ENCODE results near the gene ANP32E. TPM values are rescaled to one million over a fixed set of nuclear protein-coding genes. Genes with fewer than 3 reads are reported as not detected.

ANP32E gene
- total RNA-seq, 1 experiment from 2014 or later, result 95.1 TPM

DNA sequence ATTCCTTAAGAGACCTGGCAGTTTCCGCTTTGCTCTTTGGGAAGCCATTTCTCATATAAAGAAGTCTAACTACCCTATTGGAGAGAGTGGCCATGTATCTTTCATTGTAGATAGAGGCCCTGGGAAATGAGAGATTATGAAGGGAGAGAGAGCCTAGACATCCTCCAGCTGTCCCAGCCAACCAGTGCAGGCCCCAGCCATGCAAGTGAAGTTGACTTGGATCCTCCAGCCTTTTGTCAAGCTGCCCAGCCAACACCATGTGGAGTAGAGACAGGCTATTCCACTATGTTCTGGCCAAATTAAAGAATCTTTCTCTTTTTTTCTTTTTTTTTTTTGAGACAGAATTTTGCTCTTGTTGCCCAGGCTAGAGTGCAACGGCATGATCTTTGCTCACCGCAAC is 7.1 kb upstream of the ANP32E start:
- H3K4me3 ChIP-seq (replicated peaks in 1 of 2; ENCODE audit: low read depth in 1 of 2, low read length in 2 of 2), result no peak overlapping the region
- ChIA-PET RAD21 (ENCODE audit: low non-redundant PET in 1 of 2, low total read pairs in 2 of 2, uncharacterized antibody in 2 of 2, unreplicated experiment in 2 of 2) (no interaction called here), POLR2A (no interaction called here), CTCF (no interaction called here)
- no peaks in the 10 kb centered on the region for H3K4me1 ChIP-seq (ENCODE audit: control insufficient read depth in 1 of 2, insufficient read depth in 2 of 2, low read length in 2 of 2)
- DNase-seq (ENCODE audit: low read depth, low spot score) (no peak), ATAC-seq (no peak)
- TF ChIP-seq YY1 (IDR thresholded peaks at IDR 0.05; ENCODE audit: extremely low read depth, insufficient replicate concordance, low read depth, low read length), result no peak
- TF ChIP-seq SRF (IDR thresholded peaks at IDR 0.05; ENCODE audit: low read depth), result no peak
- TF ChIP-seq JUND (IDR thresholded peaks at IDR 0.05), result no peak
- no peak for TF ChIP-seq CBX3 (IDR thresholded peaks at IDR 0.05; ENCODE audit: low read depth)
- TF ChIP-seq, protein P1, sequence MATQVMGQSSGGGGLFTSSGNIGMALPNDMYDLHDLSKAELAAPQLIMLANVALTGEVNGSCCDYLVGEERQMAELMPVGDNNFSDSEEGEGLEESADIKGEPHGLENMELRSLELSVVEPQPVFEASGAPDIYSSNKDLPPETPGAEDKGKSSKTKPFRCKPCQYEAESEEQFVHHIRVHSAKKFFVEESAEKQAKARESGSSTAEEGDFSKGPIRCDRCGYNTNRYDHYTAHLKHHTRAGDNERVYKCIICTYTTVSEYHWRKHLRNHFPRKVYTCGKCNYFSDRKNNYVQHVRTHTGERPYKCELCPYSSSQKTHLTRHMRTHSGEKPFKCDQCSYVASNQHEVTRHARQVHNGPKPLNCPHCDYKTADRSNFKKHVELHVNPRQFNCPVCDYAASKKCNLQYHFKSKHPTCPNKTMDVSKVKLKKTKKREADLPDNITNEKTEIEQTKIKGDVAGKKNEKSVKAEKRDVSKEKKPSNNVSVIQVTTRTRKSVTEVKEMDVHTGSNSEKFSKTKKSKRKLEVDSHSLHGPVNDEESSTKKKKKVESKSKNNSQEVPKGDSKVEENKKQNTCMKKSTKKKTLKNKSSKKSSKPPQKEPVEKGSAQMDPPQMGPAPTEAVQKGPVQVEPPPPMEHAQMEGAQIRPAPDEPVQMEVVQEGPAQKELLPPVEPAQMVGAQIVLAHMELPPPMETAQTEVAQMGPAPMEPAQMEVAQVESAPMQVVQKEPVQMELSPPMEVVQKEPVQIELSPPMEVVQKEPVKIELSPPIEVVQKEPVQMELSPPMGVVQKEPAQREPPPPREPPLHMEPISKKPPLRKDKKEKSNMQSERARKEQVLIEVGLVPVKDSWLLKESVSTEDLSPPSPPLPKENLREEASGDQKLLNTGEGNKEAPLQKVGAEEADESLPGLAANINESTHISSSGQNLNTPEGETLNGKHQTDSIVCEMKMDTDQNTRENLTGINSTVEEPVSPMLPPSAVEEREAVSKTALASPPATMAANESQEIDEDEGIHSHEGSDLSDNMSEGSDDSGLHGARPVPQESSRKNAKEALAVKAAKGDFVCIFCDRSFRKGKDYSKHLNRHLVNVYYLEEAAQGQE (IDR thresholded peaks at IDR 0.05; ENCODE audit: low read depth), result no peak
- TF ChIP-seq EGR1 (IDR thresholded peaks at IDR 0.05; ENCODE audit: low read depth), result no peak
- no peak for TF ChIP-seq FOSL1 (IDR thresholded peaks at IDR 0.05; ENCODE audit: low read depth)
- TF ChIP-seq, protein P2, sequence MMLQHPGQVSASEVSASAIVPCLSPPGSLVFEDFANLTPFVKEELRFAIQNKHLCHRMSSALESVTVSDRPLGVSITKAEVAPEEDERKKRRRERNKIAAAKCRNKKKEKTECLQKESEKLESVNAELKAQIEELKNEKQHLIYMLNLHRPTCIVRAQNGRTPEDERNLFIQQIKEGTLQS (IDR thresholded peaks at IDR 0.05), result no peak
- no peak for TF ChIP-seq ELF1 (IDR thresholded peaks at IDR 0.05; ENCODE audit: borderline replicate concordance, low read depth)
- no peak for TF ChIP-seq SIN3A (IDR thresholded peaks at IDR 0.05; ENCODE audit: low read depth)
- TF ChIP-seq POLR2A (IDR thresholded peaks at IDR 0.05; ENCODE audit: borderline replicate concordance, extremely low read depth, insufficient read depth, insufficient read length), result no peak
- TF ChIP-seq TCF7L2 (IDR thresholded peaks at IDR 0.05; ENCODE audit: borderline replicate concordance, extremely low read depth, insufficient read depth, insufficient read length), result no peak
- TF ChIP-seq, protein P3, sequence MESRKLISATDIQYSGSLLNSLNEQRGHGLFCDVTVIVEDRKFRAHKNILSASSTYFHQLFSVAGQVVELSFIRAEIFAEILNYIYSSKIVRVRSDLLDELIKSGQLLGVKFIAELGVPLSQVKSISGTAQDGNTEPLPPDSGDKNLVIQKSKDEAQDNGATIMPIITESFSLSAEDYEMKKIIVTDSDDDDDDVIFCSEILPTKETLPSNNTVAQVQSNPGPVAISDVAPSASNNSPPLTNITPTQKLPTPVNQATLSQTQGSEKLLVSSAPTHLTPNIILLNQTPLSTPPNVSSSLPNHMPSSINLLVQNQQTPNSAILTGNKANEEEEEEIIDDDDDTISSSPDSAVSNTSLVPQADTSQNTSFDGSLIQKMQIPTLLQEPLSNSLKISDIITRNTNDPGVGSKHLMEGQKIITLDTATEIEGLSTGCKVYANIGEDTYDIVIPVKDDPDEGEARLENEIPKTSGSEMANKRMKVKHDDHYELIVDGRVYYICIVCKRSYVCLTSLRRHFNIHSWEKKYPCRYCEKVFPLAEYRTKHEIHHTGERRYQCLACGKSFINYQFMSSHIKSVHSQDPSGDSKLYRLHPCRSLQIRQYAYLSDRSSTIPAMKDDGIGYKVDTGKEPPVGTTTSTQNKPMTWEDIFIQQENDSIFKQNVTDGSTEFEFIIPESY (IDR thresholded peaks at IDR 0.05; ENCODE audit: extremely low read depth, insufficient replicate concordance, low read length), result no peak
- no peak for TF ChIP-seq ZNF274 (IDR thresholded peaks at IDR 0.05; ENCODE audit: low read depth, low read length)
- no peak for TF ChIP-seq SP1 (IDR thresholded peaks at IDR 0.05; ENCODE audit: low read depth)
- no peak for TF ChIP-seq RAD21 (IDR thresholded peaks at IDR 0.05; ENCODE audit: low read depth)
- TF ChIP-seq, protein P4, sequence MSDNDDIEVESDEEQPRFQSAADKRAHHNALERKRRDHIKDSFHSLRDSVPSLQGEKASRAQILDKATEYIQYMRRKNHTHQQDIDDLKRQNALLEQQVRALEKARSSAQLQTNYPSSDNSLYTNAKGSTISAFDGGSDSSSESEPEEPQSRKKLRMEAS (IDR thresholded peaks at IDR 0.05), result no peak
- TF ChIP-seq POLR2AphosphoS5 (IDR thresholded peaks at IDR 0.05; ENCODE audit: low read depth, low read length), result no peak
- TF ChIP-seq CEBPB (IDR thresholded peaks at IDR 0.05; ENCODE audit: low read depth), result no peak
- no peak overlapping the region for H3K4me2 ChIP-seq (ENCODE audit: low read length)
- H3K36me3 ChIP-seq (ENCODE audit: control insufficient read depth in 1 of 2, insufficient read depth in 2 of 2, low read length in 2 of 2), result no peaks in the 10 kb centered on the region
- no peaks in the 10 kb centered on the region for H4K20me1 ChIP-seq (ENCODE audit: insufficient read depth)
- no peaks in the 10 kb centered on the region for H3K9me2 ChIP-seq (ENCODE audit: insufficient read depth)
- H3K79me2 ChIP-seq (ENCODE audit: insufficient read depth, low read length), result no peaks in the 10 kb centered on the region
- H3K9ac ChIP-seq (ENCODE audit: low read length), result no peak overlapping the region
- intact Hi-C loops (cut with micrococcal nuclease), result no loop called here
- no peak overlapping the region for H2AFZ ChIP-seq (ENCODE audit: low read depth, low read length, poor library complexity, severe bottlenecking)
- no peaks in the 10 kb centered on the region for H3K9me3 ChIP-seq (ENCODE audit: control insufficient read depth in 1 of 2, insufficient read depth in 1 of 2, low read depth in 1 of 2, low read length in 2 of 2)
- BruUV-seq (replicated peaks), result no TSS peak
- H3K27me3 ChIP-seq (ENCODE audit: insufficient read depth, low read length), result no peaks in the 10 kb centered on the region
- H3K27ac ChIP-seq (ENCODE audit: low read depth, low read length), result no peak overlapping the region
